ENCODE data around the gene SLC25A33. TPM values are rescaled to one million over a fixed set of nuclear protein-coding genes. Genes with fewer than 3 reads are reported as not detected.

SLC25A33 gene
- polyA plus RNA-seq, 1 donor from 2014 or later: 19.1 TPM

DNA sequence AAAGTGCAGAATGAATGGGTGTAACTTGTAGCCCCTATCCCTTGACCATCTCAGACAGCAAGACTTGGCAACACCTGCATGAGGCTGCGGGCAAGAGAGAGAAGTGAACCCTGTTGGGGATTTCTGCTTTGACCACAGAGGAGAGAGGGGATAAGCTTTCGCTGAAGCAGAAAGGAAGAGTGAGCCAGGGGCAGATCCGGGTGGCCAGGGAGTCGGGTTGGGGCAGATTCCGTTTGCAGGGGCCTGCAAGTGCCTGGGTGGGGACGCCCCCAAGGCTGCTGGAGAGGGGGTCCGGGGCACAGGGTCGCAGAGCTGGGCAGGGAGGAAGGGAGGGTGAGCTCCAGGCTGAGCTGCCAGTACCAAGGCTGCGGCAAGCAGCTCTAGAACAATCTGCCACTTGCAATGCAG lies 86.9 kb downstream of the SLC25A33 start:
- H4K20me1 ChIP-seq (ENCODE audit: insufficient read depth): no peaks in the 10 kb centered on the region
- no peaks in the 10 kb centered on the region for H3K9me3 ChIP-seq (ENCODE audit: low read length)
- no peaks in the 10 kb centered on the region for H3F3A ChIP-seq (ENCODE audit: insufficient read depth, low read length, poor library complexity, severe bottlenecking)
- H3K4me3 ChIP-seq (ENCODE audit: low read length): no peak overlapping the region
- no peak overlapping the region for H2AFZ ChIP-seq (ENCODE audit: low read depth, low read length)
- no peak for TF ChIP-seq SMC3 (conservative IDR thresholded peaks at IDR 0.05; ENCODE audit: poor library complexity)
- TF ChIP-seq TAF1 (IDR thresholded peaks at IDR 0.05; ENCODE audit: low read depth): no peak
- TF ChIP-seq, protein P1, sequence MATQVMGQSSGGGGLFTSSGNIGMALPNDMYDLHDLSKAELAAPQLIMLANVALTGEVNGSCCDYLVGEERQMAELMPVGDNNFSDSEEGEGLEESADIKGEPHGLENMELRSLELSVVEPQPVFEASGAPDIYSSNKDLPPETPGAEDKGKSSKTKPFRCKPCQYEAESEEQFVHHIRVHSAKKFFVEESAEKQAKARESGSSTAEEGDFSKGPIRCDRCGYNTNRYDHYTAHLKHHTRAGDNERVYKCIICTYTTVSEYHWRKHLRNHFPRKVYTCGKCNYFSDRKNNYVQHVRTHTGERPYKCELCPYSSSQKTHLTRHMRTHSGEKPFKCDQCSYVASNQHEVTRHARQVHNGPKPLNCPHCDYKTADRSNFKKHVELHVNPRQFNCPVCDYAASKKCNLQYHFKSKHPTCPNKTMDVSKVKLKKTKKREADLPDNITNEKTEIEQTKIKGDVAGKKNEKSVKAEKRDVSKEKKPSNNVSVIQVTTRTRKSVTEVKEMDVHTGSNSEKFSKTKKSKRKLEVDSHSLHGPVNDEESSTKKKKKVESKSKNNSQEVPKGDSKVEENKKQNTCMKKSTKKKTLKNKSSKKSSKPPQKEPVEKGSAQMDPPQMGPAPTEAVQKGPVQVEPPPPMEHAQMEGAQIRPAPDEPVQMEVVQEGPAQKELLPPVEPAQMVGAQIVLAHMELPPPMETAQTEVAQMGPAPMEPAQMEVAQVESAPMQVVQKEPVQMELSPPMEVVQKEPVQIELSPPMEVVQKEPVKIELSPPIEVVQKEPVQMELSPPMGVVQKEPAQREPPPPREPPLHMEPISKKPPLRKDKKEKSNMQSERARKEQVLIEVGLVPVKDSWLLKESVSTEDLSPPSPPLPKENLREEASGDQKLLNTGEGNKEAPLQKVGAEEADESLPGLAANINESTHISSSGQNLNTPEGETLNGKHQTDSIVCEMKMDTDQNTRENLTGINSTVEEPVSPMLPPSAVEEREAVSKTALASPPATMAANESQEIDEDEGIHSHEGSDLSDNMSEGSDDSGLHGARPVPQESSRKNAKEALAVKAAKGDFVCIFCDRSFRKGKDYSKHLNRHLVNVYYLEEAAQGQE (IDR thresholded peaks at IDR 0.05; ENCODE audit: borderline replicate concordance): no peak
- no peak for TF ChIP-seq MXI1 (conservative IDR thresholded peaks at IDR 0.05; ENCODE audit: poor library complexity, severe bottlenecking)
- no peak for TF ChIP-seq CTCF (IDR thresholded peaks at IDR 0.05; ENCODE audit: poor library complexity, severe bottlenecking)
- TF ChIP-seq EP300 (conservative IDR thresholded peaks at IDR 0.05; ENCODE audit: poor library complexity, severe bottlenecking): no peak
- H3K4me2 ChIP-seq (ENCODE audit: low read length): no peak overlapping the region
- no peaks in the 10 kb centered on the region for H3K36me3 ChIP-seq (ENCODE audit: insufficient read depth, low read length)
- no peaks in the 10 kb centered on the region for H3K9me2 ChIP-seq (ENCODE audit: insufficient read depth, low read length)
- no peak overlapping the region for H3K27ac ChIP-seq (ENCODE audit: low read length)
- no peaks in the 10 kb centered on the region for H3K79me2 ChIP-seq (replicated peaks; ENCODE audit: insufficient read depth, low read length)
- H3K9ac ChIP-seq (ENCODE audit: low read length): no peak overlapping the region
- H3K27me3 ChIP-seq (ENCODE audit: insufficient read depth, low read depth, low read length): no peaks in the 10 kb centered on the region

DNA sequence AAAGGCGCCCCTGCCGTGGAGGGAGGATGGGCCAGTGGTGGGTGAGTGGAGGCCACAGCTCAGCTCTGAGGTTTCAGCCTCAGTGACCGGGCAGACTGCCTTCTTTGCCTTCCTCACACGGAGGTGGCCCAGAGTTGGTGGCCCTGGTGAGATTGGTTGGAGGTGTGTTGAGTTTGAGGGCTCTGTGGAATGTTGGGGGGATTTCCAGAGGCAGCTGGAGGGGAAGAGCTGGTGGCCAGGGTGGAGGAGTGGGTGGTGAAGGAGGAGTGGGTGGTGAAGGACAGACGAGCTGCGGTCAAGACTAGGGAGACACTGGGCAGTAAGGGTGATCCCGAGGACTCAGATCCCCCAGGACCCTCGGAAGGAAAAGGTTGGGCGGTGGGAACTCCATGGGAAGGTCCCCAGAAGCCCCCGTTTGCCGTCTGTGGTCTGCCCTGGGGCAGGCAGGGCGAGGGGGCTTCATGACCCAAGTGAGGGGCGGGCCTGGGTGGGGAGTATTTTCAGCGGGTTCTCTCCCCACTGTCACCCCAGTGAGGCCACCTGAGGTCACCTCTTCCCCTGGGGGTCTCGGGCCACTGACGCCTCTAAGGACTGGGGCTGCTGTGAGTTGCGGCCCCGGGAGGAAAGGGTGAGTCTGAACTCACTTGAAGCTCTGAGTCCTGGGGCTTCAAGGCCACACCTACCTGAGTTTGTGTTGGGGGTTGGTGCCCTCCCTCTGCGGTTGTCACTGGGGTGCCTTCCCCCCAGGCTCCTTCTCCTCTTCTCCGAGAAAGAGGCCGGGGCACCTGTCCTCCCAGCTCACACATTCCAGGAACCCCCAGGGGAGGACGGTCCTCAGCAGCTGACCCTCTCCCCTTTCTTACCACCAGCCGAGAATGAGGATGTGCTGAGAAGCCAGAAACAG lies 89.5 kb downstream of the SLC25A33 start:
- Histone ChIP-seq H3F3A (ENCODE audit: insufficient read depth, low read length, poor library complexity, severe bottlenecking) (no peaks in the 10 kb centered on the region), H4K20me1 (ENCODE audit: insufficient read depth) (no peaks in the 10 kb centered on the region), H2AFZ (ENCODE audit: low read depth, low read length) (no peak overlapping the region), H3K27me3 (ENCODE audit: insufficient read depth, low read depth, low read length) (no peaks in the 10 kb centered on the region), H3K4me2 (ENCODE audit: low read length) (no peak overlapping the region), H3K79me2 (replicated peaks; ENCODE audit: insufficient read depth, low read length) (no peaks in the 10 kb centered on the region), H3K9ac (ENCODE audit: low read length) (no peak overlapping the region), H3K4me3 (ENCODE audit: low read length) (no peak overlapping the region), H3K36me3 (ENCODE audit: insufficient read depth, low read length) (no peaks in the 10 kb centered on the region), H3K9me2 (ENCODE audit: insufficient read depth, low read length) (no peaks in the 10 kb centered on the region), H3K27ac (ENCODE audit: low read length) (no peak overlapping the region), H3K9me3 (ENCODE audit: low read length) (no peaks in the 10 kb centered on the region)
- no peak for TF ChIP-seq SMC3 (conservative IDR thresholded peaks at IDR 0.05; ENCODE audit: poor library complexity)
- no peak for TF ChIP-seq MXI1 (conservative IDR thresholded peaks at IDR 0.05; ENCODE audit: poor library complexity, severe bottlenecking)
- TF ChIP-seq EP300 (conservative IDR thresholded peaks at IDR 0.05; ENCODE audit: poor library complexity, severe bottlenecking): no peak
- TF ChIP-seq POLR2AphosphoS5 (IDR thresholded peaks at IDR 0.05): no peak
- TF ChIP-seq EZH2 (IDR thresholded peaks at IDR 0.05; ENCODE audit: borderline replicate concordance, insufficient read depth, low read length, poor library complexity, severe bottlenecking): no peak
- no peak for TF ChIP-seq RAD21 (conservative IDR thresholded peaks at IDR 0.05)
- no peak for TF ChIP-seq TAF1 (IDR thresholded peaks at IDR 0.05; ENCODE audit: low read depth)
- TF ChIP-seq, protein P1 (IDR thresholded peaks at IDR 0.05; ENCODE audit: borderline replicate concordance): no peak
- TF ChIP-seq CTCF (IDR thresholded peaks at IDR 0.05; ENCODE audit: poor library complexity, severe bottlenecking): no peak

Data from neural cell (in vitro differentiated cells).